OCI-LY7 (cell line): Measurements from ENCODE around the gene CFAP70. TPM values are rescaled to one million over a fixed set of nuclear protein-coding genes. Genes with fewer than 3 reads are reported as not detected.

ENCODE experiments used
- BruUV-seq: library from RNA; stranded (reverse); fragments of 400-500 nt; replicated peaks from 2 replicates; lab custom pipeline; 2021; lab: Mats Ljungman, UMichigan
- CTCF ChIA-PET: fragments of 300-600 bp; sonication (Branson Sonifier 250); formaldehyde crosslinking; loops from one replicate; lab custom pipeline; 2022; ENCODE audit warnings: antibody characterized with exemption; ENCODE audit not compliant: unreplicated experiment; lab: Charles Lee
- POLR2A ChIA-PET: fragments of 300-600 bp; sonication (Branson Sonifier 250); formaldehyde crosslinking; loops from one replicate; lab custom pipeline; 2022; ENCODE audit warnings: antibody characterized with exemption; lab: Charles Lee
- DNase-seq: peaks from one replicate; pipeline ENCODE4 v3.0.0-alpha.2; 2015; ENCODE audit warnings: low spot score
- H2AFZ ChIP-seq: fragments of 200-600 bp; sonication (generic), shearing (Covaris generic); 2 replicates; pipeline ENCODE4 v1.6.1; 2014; ENCODE audit warnings: mild to moderate bottlenecking, antibody characterized with exemption, low read length, moderate library complexity
- H3K27ac ChIP-seq: fragments of 200-600 bp; sonication (generic); 2 replicates; pipeline ENCODE4 v1.5.1; 2014; ENCODE audit warnings: mixed run types, low read depth, mild to moderate bottlenecking, moderate library complexity, low read length, inconsistent platforms; ENCODE audit not compliant: poor library complexity, severe bottlenecking
- H3K36me3 ChIP-seq: fragments of 200-600 bp; sonication (generic); 2 replicates; pipeline ENCODE4 v1.6.1; 2014; ENCODE audit warnings: mild to moderate bottlenecking, antibody characterized with exemption, low read length, moderate library complexity, mixed read lengths; ENCODE audit not compliant: insufficient read depth
- H3K4me1 ChIP-seq: fragments of 200-600 bp; sonication (generic); 2 replicates; pipeline ENCODE4 v1.5.1; 2014; ENCODE audit warnings: mild to moderate bottlenecking, low read length; ENCODE audit not compliant: insufficient read depth, poor library complexity, severe bottlenecking
- H3K4me2 ChIP-seq: fragments of 200-600 bp; sonication (generic); 2 replicates; pipeline ENCODE4 v1.6.1; 2014; ENCODE audit warnings: mild to moderate bottlenecking, low read length
- H3K4me3 ChIP-seq: fragments of 200-600 bp; sonication (generic); 2 replicates; pipeline ENCODE4 v1.5.1; 2014; ENCODE audit warnings: mild to moderate bottlenecking, low read depth, low read length; ENCODE audit not compliant: poor library complexity, severe bottlenecking
- H3K79me2 ChIP-seq: fragments of 200-600 bp; sonication (generic); 2 replicates; pipeline ENCODE4 v1.6.1; 2016; ENCODE audit warnings: low read depth, mild to moderate bottlenecking, low read length, moderate library complexity, mixed read lengths; ENCODE audit not compliant: insufficient read depth
- H3K9me2 ChIP-seq: fragments of 200-600 bp; sonication (generic); 2 replicates; pipeline ENCODE4 v1.6.1; 2016; ENCODE audit warnings: mild to moderate bottlenecking, low read length, mixed read lengths; ENCODE audit not compliant: insufficient read depth
- H3K9me3 ChIP-seq: fragments of 200-600 bp; sonication (generic); 2 replicates; pipeline ENCODE4 v1.6.1; 2014; ENCODE audit warnings: mild to moderate bottlenecking, mixed run types, low read length, mixed read lengths
- H4K20me1 ChIP-seq: fragments of 200-600 bp; sonication (generic); 2 replicates; pipeline ENCODE4 v1.6.1; 2014; ENCODE audit warnings: mild to moderate bottlenecking, antibody characterized with exemption, low read length, moderate library complexity, mixed read lengths; ENCODE audit not compliant: insufficient read depth
- CTCF ChIP-seq: fragments of 200-600 bp; sonication (generic); conservative IDR thresholded peaks from 2 replicates; pipeline ENCODE4 v1.5.1; 2014; ENCODE audit warnings: mild to moderate bottlenecking, antibody characterized with exemption, low read length, moderate library complexity, mixed read lengths
- EZH2phosphoT487 ChIP-seq: fragments of 200-600 bp; sonication (generic); IDR thresholded peaks from 2 replicates; pipeline ENCODE4 v1.6.1; 2018; ENCODE audit warnings: low read depth, borderline replicate concordance, mild to moderate bottlenecking, mixed run types, antibody characterized with exemption, low read length, moderate library complexity, mixed read lengths
- intact Hi-C: fragments of 100-400 bp; cut with micrococcal nuclease; formaldehyde crosslinking; loops from one replicate; pipeline ENCODE4 v1.10.0; 2022; ENCODE audit not compliant: unreplicated experiment
- total RNA-seq, 2 experiments: library from RNA; depleted of rRNA in 1 of 2; stranded (reverse); fragments of >200 nt in 1 of 2; shearing (Covaris generic) in 1 of 2; gene quantifications; 2 replicates each; pipeline ENCODE4 v1.2.3, GENCODE V29; 2014 to 2022

The CFAP70 gene
- total RNA-seq, 2 experiments from 2014 or later = 1.1 to 1.9 TPM

DNA sequence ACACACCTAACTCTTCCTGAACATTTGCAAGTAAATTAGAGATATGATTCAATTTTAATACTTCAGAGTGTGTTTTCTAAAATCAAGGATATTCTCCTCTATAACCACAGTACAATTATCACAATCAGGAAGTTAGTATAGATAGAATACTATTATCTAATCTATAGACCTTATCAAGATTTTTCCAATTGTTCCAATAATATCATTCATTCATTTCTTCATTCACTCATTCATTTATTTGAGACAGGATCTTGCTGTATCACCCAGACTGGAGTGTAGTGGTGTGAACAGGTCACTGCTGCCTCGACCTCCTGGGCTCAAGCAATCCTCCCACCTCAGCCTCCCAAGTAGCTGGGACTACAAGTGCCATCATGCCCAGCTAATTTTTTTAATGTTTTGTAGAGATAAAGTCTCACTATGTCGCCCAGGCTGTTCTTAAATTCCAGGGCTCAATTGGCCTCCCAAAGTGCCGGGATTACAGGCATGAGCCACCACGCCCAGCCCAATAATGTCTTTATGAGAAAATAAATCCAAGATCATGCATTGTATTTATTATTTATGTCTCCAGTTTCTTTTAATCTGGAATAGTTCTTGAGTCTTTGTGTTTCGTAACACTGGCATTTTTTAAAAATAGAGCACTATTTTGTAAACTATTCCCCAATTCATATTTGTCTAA, 95.6 kb downstream of the CFAP70 start:
- intact Hi-C loops = loop anchor here (10.0 kb wide), 1 partner anchor 262 kb away; no protein-coding TSS in a partner anchor
- peaks cover 17% of the 10 kb centered on the region; the same call in 1 of the 2 replicates for H3K9me3 ChIP-seq
- POLR2A ChIA-PET = no interaction called here
- TF ChIP-seq CTCF (no peak), EZH2phosphoT487 (no peak)
- H4K20me1 ChIP-seq = no peaks in the 10 kb centered on the region
- no peak overlapping the region for H3K4me2 ChIP-seq
- H3K36me3 ChIP-seq = no peaks in the 10 kb centered on the region
- BruUV-seq = no TSS peak
- H3K79me2 ChIP-seq = no peaks in the 10 kb centered on the region
- no peak overlapping the region for H2AFZ ChIP-seq
- no peaks in the 10 kb centered on the region for H3K4me1 ChIP-seq
- H3K27ac ChIP-seq = no peak overlapping the region
- CTCF ChIA-PET = no interaction called here
- DNase-seq = no peak
- no peak overlapping the region for H3K4me3 ChIP-seq
- no peaks in the 10 kb centered on the region for H3K9me2 ChIP-seq

GRCh38 chr10:73262105-73262730, 96.4 kb downstream of the CFAP70 start:
- Histone ChIP-seq H3K79me2 (no peaks in the 10 kb centered on the region), H3K27ac (no peak overlapping the region), H3K4me2 (no peak overlapping the region), H3K36me3 (no peaks in the 10 kb centered on the region), H4K20me1 (no peaks in the 10 kb centered on the region), H3K9me2 (no peaks in the 10 kb centered on the region), H3K4me1 (no peaks in the 10 kb centered on the region), H3K9me3 (peaks cover 17% of the 10 kb centered on the region; the same call in 1 of the 2 replicates), H3K4me3 (no peak overlapping the region), H2AFZ (no peak overlapping the region)
- CTCF ChIA-PET = no interaction called here
- POLR2A ChIA-PET = no interaction called here
- BruUV-seq = no TSS peak
- TF ChIP-seq EZH2phosphoT487 (no peak), CTCF (no peak)
- DNase-seq = no peak
- intact Hi-C loops = loop anchor here (10.0 kb wide), 1 partner anchor 263 kb away; no protein-coding TSS in a partner anchor
